ENCODE measurements around the gene PRELID2.
"Not testable (repeated sequence)": the region's sequence is repeated elsewhere in the genome, so short reads cannot be mapped to it uniquely, and the experiment has no call there.

PRELID2 gene

DNA sequence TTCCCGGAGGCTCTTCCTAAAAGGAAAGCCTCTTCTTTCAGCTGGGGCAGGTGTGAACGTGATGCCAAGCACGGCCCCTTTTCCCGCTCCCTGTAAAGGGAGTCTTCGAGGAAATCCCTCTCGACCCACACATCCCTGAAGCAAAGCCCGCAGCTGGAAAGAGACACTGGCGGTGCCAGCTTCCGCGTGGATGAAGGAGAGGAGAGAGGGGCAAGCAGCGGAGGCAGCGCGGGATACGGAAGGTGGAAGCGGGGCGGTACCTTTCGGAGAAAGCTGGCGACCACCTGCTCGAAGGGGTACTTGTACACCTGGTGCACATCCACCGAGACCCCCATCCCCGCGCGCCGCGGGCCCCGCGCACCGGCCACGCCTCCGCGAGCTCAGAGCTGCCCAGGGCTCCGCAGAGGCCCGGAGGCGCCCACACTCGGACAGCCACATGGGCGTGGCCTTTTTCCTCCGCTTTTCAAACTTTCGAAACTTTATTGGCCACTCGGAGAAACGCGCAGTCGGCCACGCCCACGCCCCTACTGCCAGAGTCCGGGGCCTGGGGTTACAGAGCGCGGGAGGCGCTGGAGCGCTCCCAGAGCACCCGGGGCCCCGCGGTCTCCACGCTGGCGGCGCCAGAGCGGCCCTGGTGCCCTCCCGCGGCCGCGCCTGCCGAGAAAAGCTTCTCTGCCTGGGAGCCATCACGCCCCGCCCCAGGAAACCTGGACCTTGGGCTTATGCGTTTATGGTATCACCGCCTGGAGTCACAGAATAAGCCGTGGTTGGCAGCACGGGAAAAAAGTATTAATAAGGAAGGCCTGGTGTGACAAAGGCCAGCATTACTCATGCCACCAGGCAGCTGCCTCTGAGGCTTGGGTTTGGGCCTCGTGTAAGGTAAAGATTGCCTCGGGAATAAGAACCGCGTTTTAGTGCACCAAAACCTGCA is at the start of gene PRELID2:
Gene PRELID2, minus strand, starts transcription at position 426 of the 931 bp plus-strand sequence. Its CDS starts 91 bp downstream, at position 335.
- DNase-seq: peak; percentile 92

DNA sequence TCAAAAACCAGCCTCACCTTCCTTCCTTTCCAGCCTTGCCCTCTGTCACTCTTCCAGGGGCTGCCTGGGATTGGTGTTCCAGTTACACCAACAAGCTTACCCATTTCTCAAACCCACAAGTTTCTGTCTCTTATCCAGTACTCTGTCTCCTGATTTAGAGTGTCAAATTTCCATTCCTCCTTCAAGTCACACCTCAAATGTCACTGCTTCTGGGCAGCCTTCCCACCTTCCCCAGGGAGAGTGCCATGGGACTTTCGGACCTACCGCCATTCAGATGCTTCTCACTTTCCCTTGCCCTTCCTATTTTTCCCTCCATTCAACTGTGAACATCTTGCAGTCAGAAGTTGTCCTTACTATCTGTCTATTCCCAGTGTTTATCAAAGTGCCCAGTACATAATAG is 39.6 kb upstream of the PRELID2 start:
- DNase-seq: no peak

DNA sequence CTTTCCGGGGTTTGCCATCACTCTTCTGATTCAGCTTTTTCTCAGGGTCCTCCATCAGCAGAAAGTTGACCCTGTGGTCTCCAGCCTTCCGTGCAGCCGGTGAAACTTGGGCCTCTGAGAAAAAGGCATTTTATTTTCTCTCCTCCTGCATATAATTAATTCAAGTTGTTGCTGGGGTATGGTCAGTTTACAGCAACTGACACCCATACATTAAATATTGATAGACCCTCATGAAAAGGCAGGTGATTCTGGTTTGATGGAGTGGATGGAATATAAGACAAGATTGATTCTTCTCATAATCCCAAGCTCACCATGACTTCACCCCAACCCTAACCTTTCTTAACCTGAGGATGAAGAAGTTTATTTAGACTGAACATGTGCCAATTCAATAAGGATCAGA is 37.8 kb upstream of the PRELID2 start, which contains the start of gene GRXCR2:
Gene GRXCR2, minus strand, starts transcription at position 101 of the 400 bp plus-strand sequence. Its CDS starts 46 bp downstream, at position 55.
- DNase-seq: peak; percentile 49

DNA sequence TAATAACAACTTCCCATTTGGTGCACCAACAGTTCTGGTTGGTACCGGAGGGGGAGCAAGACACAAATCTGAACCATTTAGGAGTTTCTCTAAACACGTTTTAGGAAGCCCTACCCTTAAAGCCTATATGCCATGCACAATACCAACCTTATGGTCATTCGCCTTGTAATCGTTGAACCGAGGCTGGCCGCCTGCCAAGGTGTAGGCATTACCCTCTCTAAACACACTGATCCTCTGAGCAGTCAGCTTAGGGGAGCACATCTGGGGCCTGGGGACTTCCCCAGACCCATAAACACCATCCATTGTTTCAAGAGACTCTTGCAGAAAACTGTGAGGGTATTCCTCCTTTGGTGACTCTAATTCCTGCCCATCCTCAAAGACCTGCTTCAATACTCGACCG is 37.3 kb upstream of the PRELID2 start:
- DNase-seq: peak; percentile 87

DNA sequence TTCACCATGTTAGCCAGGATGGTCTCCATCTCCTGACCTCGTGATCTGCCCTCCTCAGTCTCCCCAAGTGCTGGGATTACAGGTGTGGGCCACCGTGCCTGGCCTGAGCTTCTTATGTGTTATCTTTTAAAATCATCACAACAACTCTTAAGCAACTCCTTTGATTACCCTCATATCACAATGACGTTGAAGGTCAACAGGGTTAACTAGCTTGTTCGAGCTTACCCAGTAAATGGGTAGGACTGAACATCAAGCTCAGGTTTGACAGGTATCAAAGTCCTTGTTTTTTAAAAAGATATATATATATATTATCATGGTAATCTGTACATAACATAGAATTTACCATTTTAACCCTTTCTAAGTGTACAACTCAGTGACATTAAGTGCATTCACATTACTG is 34.6 kb upstream of the PRELID2 start:
- no peak for DNase-seq

DNA sequence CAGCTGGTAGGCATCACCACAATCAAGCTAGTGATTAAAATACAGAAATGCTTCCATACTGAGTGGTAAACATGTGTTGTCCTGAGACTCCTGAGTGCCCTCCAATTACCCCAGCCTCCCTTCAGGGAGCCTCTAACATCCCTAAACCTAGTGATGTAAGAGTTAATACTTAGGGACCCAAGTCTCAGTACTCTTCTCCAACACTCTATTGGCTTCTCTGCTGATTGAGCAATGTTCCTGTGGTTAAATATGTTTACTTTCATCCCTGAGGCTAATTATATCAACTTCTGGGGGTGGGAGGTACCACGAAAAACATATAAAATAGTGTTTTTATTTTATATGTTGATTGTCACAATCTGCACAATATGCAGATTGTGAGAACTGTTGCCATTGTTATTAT is 32.7 kb upstream of the PRELID2 start:
- no peak for DNase-seq

DNA sequence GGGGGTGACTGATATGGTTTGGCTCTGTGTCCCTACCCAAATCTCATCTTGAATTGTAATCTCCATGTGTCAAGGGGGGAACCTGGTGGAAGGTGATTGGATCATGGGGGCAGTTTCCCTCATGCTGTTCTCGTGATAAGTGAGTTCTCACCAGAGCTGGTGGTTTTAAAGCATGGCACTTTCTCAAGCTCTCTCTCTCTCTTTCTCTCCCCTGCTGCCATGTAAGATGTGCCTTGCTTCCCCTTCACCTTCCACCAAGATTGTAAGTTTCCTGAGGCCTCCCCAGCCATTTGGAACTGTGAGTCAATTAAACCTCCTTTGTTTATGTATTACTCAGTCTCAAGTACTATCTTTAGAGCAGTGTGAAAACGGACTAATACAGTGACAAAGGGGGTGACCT is 29.3 kb upstream of the PRELID2 start:
- not testable (repeated sequence) for DNase-seq

DNA sequence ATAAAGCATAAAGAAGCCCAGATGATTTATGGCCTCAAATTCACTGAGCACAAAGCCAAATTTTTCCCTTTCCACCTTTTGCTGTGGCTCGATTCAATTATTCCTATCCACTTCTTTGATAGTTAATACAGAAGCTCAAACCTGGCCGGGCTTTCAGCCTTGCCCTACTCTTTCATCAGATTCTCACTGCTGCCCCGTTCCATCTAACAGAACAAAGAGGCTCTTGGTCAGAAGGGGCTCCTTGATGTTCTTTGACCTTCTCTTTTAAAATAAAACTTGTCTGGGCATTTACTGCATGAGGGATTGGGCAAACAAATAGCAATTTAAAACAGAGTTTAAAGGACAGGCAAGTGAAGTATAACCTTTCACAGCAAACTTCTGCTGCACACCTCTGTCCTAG is 27.9 kb upstream of the PRELID2 start:
- no peak for DNase-seq

DNA sequence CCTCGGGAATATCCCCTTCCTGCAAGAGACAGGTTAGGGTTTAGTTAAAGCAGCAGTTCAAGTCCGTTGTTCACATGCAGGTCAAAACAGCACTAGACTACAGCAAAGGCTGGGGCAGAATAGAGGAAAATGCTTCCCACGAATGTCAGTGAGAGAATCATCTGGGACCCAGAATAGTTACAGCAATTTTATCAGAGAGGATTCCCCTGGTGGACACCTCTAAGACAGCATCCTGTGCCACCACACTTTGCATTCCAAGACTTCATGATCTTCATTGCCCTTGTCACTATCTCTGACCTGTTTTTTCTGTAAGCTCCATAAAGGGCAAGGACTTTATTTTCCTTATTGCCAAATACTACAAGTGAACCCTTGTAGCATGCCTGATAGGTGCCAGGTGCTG is 24.8 kb upstream of the PRELID2 start:
- no peak for DNase-seq

DNA sequence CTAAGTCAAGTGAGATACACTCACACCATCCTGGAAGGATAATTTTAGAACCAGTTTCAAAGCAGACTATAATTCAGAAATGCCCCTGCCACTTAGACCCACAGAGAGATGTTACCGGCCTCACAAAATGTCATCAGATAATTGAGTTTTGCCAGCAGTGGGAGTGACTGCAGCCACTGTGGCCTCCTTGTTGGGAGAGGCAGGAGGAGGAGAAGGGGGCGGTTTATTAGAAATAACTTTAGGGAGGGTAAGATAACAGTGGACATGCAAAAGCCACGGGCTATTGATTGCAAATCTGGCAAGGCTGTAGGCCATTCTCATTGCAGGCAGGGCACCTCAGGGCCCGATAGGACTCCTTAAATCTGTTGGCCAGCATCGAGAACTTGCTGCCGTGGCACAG is 24.3 kb upstream of the PRELID2 start:
- DNase-seq: no peak

DNA sequence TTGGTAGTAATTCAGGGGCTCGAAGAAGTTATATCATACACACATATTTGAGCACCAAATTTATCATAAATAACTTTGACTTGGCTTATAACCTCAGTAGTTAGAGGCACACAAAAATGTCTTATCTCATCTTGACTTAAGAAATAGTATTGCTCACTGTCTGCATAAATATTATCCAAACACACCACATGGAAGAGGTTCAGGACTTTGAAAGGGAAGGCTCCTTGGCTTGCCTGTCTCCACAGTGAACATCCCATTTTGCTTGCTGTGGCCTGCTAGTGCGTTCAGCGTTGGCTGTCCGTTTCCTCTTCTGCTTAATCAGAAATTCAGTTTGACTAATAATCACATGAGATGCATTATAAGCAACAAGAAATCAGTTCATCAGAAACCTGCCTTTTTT is 23.8 kb upstream of the PRELID2 start:
- DNase-seq: no peak

DNA sequence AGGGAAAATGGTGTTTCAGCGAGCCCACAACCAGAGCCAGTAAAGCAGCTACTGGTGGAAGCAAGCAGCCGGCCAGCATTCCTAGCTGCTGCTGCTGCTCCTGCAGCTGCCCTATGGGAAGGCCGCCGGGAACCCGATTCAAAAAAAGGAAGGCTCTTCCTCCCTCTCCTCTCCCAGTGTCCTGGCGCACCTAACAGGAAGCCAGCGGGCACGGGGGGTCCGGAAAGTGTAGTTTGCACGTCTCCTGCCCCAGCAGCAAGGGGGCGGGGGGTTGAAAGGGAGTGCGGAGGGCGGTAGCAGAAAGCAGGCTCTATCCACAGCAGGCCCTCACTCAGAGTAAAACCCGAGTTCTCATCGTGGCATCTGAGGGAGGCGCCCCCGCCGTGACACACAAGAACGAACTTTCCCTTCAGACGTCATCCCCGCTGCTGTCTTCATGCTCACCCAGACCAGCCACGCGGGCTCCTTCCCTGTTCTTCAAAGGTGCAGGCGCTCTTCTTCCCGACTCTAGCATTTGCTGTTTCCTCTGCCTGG is 21.2 kb upstream of the PRELID2 start:
- no peak for DNase-seq

DNA sequence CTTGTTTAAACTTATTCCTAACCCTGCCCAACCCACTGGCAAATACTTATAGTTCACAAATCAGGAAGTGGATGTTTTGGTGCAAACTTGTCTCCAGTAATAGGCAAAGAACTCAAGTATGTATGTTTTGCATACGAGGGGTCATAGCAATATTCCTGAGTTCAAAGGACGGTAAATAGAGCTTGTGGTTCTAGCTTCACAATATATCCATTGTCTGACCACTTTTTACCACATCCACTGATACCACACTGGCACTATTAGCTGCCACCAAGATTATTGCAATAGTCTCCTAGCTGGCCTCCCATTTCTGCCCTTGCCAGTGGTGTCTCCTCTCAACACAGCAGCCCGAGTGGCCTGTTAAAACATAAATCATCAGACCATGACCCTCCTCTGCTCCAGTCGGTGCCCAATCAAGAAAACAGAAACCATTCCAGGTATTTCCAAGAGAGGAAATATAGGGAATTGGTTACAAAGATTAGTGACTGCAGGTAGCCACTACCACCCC is 20.7 kb upstream of the PRELID2 start:
- no peak for DNase-seq

DNA sequence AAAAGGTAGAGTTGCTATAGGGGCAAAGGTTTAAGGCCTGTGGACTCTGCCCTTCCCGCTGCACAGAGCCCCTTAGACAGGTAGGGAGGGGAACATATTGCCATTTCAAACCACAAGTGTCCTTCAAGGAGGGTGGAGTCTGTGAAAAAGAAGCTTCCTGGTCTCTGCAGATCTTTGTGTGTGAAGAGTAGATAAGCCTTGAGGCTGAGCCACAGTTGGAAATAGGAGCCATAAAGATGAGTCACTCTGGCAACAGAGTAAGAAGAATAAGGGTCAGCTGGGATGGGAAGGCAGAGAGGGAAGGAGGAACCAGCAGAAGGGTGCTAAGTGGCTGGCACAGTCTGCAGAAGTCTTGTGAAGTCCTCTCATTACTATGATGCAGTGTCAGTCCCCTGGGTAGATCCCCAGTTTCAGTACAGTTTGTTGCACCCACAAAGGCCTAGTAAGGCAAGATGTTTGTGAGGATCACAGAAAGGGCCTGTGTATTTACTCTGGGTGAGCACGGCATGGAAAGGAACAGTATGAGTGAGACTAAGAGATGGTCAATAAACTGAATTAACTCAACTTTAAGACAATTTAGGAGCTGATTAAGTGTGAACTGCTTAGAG is 19.6 kb upstream of the PRELID2 start:
- DNase-seq: no peak

DNA sequence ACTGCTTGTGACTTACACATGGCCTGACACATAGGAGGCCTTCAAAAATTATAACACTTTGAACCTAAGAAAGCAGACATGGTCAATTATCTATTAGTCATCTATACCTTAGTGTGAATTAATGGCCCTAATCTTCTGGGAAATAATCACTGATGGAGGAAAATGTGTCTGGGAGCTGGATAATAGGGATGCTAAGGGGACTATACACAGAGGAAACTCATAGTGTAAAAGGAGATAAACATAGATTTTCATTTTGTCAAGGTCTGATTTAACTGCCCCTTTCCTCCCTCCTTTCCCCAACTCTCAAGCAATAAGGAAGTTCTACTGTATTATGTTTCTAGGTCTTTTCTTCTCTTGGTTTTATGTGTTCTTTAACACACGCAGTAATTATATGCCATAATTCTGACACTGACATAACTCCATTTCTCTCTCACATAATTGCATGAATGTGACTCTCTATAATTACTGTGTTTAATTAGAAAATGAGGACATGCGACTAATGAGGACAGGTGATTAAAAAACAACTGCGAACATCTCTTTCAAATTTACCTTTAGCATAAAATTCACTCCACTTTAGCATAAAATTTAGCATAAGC is 18.7 kb upstream of the PRELID2 start:
- DNase-seq: no peak

DNA sequence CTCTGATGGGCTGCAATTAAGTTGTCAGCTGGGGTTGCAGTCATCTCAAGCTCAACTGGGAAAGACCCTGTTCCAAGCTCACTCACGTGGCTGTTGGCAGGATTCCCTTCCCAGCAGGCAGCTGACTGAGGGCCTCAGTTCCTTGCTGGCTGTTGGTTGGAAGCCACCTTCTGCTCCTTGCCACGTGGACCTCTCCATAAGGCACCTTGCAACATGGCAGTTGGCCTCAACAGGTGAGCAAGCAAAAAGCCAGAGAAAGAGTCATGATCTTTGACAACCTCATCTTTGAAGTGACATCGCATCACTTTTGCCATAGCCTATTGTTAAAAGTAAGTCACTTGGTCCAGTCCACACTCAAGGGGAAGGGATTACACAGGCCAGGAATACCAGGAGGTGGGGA is 17.8 kb upstream of the PRELID2 start:
- no peak for DNase-seq

DNA sequence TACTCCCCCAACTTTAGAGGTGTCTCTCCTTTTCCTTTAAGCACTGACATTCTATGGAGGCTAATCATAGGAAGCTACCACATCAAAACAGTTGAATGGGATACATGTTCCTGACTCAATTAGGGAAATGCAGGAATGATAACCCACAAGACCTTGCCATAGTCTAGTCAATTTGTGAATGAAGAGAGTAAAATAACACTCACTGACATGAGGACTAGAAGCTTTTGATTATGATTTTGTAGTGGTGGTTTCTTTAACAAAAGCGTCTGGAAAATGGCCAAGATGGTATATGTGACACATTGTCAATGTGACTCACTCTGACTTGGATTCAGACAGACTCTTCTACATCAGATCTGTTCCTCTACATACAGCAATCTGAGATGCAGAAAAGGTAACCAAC is 13.7 kb upstream of the PRELID2 start:
- DNase-seq: no peak

DNA sequence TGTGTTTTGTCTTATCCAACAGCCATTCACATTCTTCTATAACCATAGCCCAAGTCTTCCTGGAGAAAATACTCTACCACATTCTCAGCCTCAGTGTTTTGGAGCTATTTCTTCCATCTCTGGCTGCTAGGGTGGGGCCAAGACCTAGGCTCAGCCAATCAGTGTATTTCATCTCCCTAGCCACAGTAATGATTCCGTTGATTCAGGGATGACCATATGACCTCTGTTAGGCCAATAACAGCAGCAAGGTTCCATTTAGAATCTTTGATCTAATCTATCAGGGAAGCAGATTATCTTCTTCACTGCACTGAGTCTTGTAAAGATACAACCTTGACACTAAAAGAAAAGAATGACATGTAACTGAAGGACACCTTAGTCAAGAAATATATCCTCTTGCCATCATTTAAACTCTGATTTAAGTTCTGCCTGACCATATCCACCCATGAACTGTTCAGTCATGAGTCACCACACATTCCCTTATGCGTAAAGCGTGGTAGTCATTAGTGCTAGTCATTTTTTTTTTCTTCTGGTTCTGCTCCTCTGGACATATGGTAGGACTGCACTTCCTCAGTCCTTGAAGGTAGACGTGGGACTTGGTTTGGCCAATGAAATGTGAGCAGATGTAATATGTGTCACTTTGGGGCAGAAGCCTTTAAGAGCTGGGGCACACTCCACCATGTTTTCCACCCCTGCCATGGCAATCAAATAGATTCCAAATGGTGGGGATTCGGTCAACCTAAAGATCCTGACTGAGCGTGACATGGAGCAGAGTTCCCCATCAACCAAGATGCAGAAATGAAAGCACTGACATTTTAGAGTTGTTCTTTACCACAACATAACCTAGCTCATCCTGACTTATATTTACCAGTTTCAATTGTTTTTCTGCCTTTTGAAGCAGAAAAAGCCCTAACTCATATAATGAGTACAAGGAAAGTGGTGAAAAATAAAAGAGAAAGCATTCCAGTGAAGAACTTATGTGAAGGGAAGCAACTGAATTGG is 12.7 kb upstream of the PRELID2 start:
- no peak for DNase-seq

DNA sequence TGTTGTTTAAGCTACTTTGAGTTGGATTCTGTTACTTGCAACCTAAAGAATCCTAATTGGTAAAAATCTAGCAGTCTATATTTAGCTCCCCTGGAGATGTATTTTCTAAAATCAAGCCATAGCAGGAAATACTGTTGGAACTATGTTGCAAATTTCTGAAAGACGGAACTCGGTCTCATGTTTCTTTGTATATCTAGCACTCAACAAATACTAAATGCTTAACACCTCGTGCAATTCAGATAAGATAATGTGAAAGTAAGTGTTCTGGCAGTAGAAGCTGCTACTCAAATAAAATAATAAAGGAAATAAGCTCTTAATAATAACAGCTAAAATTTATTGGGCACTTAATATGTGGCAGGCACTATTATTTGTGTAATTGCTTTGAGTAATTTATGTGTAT is 10.9 kb upstream of the PRELID2 start:
- DNase-seq: no peak

DNA sequence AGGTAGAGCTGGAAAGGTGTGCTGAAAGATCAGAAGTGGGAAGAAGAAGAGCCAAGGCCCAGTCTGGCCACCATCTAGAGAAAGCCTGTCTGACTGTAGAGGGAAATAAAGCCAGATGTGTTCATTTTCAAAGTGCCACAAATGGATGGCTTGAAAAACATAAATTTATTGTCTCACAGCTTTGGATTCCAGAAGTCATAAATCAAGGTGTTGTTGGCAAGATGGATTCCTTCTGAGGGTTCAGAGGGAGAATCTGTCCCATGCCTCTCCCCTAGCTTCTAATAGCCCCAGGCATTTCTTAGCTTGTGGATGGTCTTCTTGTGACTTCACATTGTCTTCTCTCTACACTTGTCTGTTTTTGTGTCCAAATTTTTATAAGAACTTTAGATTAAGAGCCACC is 6.2 kb upstream of the PRELID2 start:
- no peak for DNase-seq

DNA sequence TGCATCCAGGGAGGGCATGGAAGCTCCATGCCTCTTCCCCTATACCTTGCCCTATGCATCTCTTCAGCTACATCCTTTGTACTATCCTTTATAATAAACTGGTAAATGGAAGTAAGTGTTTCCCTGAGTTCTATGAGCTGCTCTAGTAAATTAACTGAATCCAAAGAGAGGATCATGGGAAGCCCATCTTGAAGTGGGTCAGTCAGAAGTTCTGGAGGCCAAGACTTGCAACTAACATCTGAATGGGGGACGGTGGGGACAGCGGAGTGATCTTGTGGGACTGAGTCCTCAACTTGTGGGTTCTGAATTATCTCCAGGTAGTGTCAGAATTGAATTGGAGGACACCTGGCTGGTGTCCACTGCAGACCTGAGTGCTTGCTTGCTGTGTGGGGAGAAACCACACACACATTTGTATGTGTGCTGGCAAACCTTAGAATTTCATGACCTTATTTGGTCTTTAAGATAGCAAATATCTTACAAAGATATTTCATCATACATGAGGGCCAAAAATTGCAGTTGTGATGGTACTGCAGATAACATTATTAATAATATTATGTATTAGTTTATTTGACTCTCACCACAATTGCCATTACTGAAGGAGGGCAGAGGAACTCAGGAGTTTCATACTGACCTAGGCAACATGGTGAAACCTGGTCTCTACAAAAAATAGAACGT is 5.5 kb upstream of the PRELID2 start:
- DNase-seq: no peak

DNA sequence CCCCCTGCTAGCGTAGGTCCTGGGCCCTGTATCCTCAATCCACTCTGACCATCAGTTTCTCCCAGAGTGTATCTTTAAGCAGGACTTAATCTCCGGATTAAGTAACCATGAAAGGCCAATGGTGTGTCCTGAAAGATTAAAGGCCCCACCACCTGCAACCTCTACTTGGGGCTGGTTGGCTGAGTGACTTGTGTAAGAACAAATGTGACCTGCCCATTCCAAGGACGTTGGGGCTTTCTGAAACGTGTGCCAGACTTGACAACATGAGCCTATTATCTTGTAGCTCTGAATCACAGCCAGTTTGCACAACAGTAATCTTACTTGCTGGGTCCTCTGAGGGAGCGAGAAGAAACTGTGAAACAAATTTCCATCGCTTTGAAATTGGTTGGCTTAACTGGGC is 3.1 kb upstream of the PRELID2 start:
- no peak for DNase-seq
